GM23338 (cell line): ENCODE measurements around the gene PRKCH. TPM values are rescaled to one million over a fixed set of nuclear protein-coding genes. Genes with fewer than 3 reads are reported as not detected.

Experiments
- ATAC-seq: fragments of 200-7000 bp; cut with Tn5 transposase; 3 replicates; pipeline ENCODE4 v1.9.1; 2020
- DNase-seq: peaks from one replicate; pipeline ENCODE4 v3.0.0-alpha.2; 2015; ENCODE audit warnings: low spot score
- H2AFZ ChIP-seq: fragments of 200-600 bp; sonication (generic); 2 replicates; pipeline ENCODE4 v1.8.0; 2016; ENCODE audit warnings: antibody characterized with exemption, mild to moderate bottlenecking, moderate library complexity
- H3F3A ChIP-seq: fragments of 200-600 bp; sonication (generic); replicated peaks from 2 replicates; pipeline ENCODE4 v1.8.0; 2017; ENCODE audit warnings: antibody characterized with exemption, mixed run types, low read depth
- H3K27ac ChIP-seq: fragments of 200-600 bp; sonication (generic); 2 replicates; pipeline ENCODE4 v1.6.1; 2016; ENCODE audit warnings: low read depth
- H3K27me3 ChIP-seq: fragments of 200-600 bp; sonication (generic); 2 replicates; pipeline ENCODE4 v1.8.0; 2016; ENCODE audit warnings: mild to moderate bottlenecking, mixed run types, moderate library complexity; ENCODE audit not compliant: insufficient read depth
- H3K36me3 ChIP-seq: fragments of 200-600 bp; sonication (generic); 2 replicates; pipeline ENCODE4 v1.8.0; 2016; ENCODE audit warnings: mild to moderate bottlenecking; ENCODE audit not compliant: insufficient read depth
- H3K4me1 ChIP-seq: fragments of 200-600 bp; sonication (generic); 2 replicates; pipeline ENCODE4 v1.8.0; 2016; ENCODE audit warnings: mild to moderate bottlenecking, moderate library complexity; ENCODE audit not compliant: insufficient read depth
- H3K4me2 ChIP-seq: fragments of 200-600 bp; sonication (generic); 2 replicates; pipeline ENCODE4 v1.7.1; 2017; ENCODE audit warnings: mixed run types
- H3K4me3 ChIP-seq: fragments of 200-600 bp; sonication (generic); 2 replicates; pipeline ENCODE4 v1.6.1; 2016; ENCODE audit warnings: mixed run types
- H3K79me2 ChIP-seq: fragments of 200-600 bp; sonication (generic); replicated peaks from 2 replicates; pipeline ENCODE4 v1.8.0; 2017; ENCODE audit warnings: mild to moderate bottlenecking; ENCODE audit not compliant: insufficient read depth
- H3K9me2 ChIP-seq: fragments of 200-600 bp; sonication (generic); 2 replicates; pipeline ENCODE4 v1.8.0; 2017; ENCODE audit not compliant: insufficient read depth
- H4K20me1 ChIP-seq: fragments of 200-600 bp; sonication (generic); replicated peaks from 2 replicates; pipeline ENCODE4 v1.8.0; 2017; ENCODE audit warnings: mild to moderate bottlenecking; ENCODE audit not compliant: insufficient read depth
- H3K27ac Mint-ChIP-seq: 2 replicates; pipeline ENCODE4 v1.8.0; 2020; ENCODE audit warnings: inconsistent platforms, mild to moderate bottlenecking, moderate library complexity, mixed read lengths
- H3K27me3 Mint-ChIP-seq: 3 replicates; pipeline ENCODE4 v1.8.0; 2022; ENCODE audit warnings: low read depth, mild to moderate bottlenecking, moderate library complexity, mixed read lengths, inconsistent platforms; ENCODE audit not compliant: insufficient read depth, poor library complexity
- H3K36me3 Mint-ChIP-seq: 3 replicates; pipeline ENCODE4 v1.8.0; 2021; ENCODE audit warnings: low read depth, mild to moderate bottlenecking, inconsistent platforms, moderate library complexity, mixed read lengths
- H3K4me1 Mint-ChIP-seq: 3 replicates; pipeline ENCODE4 v1.8.0; 2020; ENCODE audit warnings: mild to moderate bottlenecking, inconsistent platforms, mixed read lengths
- H3K4me3 Mint-ChIP-seq: 3 replicates; pipeline ENCODE4 v1.8.0; 2021; ENCODE audit warnings: moderate library complexity, mild to moderate bottlenecking, inconsistent platforms, mixed read lengths
- H3K9me3 Mint-ChIP-seq: 3 replicates; pipeline ENCODE4 v1.8.0; 2020; ENCODE audit warnings: moderate library complexity, mild to moderate bottlenecking, inconsistent platforms, mixed read lengths
- CREB1 ChIP-seq: fragments of 250-450 bp; sonication (Bioruptor Pico); IDR thresholded peaks from 2 replicates; pipeline ENCODE4 v1.5.0; 2020; ENCODE audit warnings: low read depth, mild to moderate bottlenecking, moderate library complexity
- EZH2phosphoT487 ChIP-seq: fragments of 200-600 bp; sonication (generic); IDR thresholded peaks from one replicate; pipeline ENCODE4 v1.8.1; 2018; ENCODE audit warnings: antibody characterized with exemption; ENCODE audit not compliant: unreplicated experiment
- JUNB ChIP-seq: IDR thresholded peaks from one replicate; pipeline ENCODE4 v1.6.1; 2016; ENCODE audit warnings: antibody characterized with exemption; ENCODE audit not compliant: unreplicated experiment
- NANOG ChIP-seq: IDR thresholded peaks from 2 replicates; pipeline ENCODE4 v1.6.1; 2016; ENCODE audit warnings: antibody characterized with exemption, borderline replicate concordance
- POLR2AphosphoS5 ChIP-seq: IDR thresholded peaks from 2 replicates; pipeline ENCODE4 v1.6.1; 2016; ENCODE audit warnings: antibody characterized with exemption, low read depth
- STAT1 ChIP-seq: IDR thresholded peaks from one replicate; pipeline ENCODE4 v1.6.1; 2016; ENCODE audit warnings: antibody characterized with exemption; ENCODE audit not compliant: unreplicated experiment
- ZNF114 ChIP-seq: fragments of 250-450 bp; sonication (Bioruptor Pico); IDR thresholded peaks from 2 replicates; pipeline ENCODE4 v1.5.0; 2020; ENCODE audit warnings: mild to moderate bottlenecking, moderate library complexity
- ZNF331 ChIP-seq: fragments of 250-450 bp; sonication (Bioruptor Pico); IDR thresholded peaks from 2 replicates; pipeline ENCODE4 v1.5.0; 2020; ENCODE audit warnings: low read depth, mild to moderate bottlenecking, moderate library complexity
- polyA plus RNA-seq: library from polyadenylated mRNA; unstranded; fragments of >200 nt; fragmentation: Nextera tagmentation; extraction: Ambion mirVana; gene quantifications from 2 replicates; pipeline ENCODE4 v1.2.1, GENCODE V29; 2016
- total RNA-seq: library from RNA; depleted of rRNA; stranded (reverse); fragments of >200 nt; shearing (Covaris generic); gene quantifications from 2 replicates; pipeline ENCODE4 v1.2.3, GENCODE V29; 2014
- TF ChIP-seq, protein P1 (sequence below): IDR thresholded peaks from 2 replicates; pipeline ENCODE4 v1.6.1; 2016; ENCODE audit warnings: antibody characterized with exemption
- TF ChIP-seq, protein P2 (sequence below), 2 experiments: fragments of 200-600 bp in 1 of 2; sonication (generic) in 1 of 2; conservative IDR thresholded peaks; 2 replicates each; pipeline versions ENCODE4 v1.5.1 to v1.6.1; 2016 to 2017; ENCODE audit warnings: antibody characterized with exemption in 2 of 2, low read depth in 2 of 2, mild to moderate bottlenecking in 2 of 2, moderate library complexity in 1 of 2
- TF ChIP-seq, protein P3 (sequence below): fragments of 250-450 bp; sonication (Bioruptor Pico); IDR thresholded peaks from 2 replicates; pipeline ENCODE4 v1.5.0; 2020; ENCODE audit warnings: mild to moderate bottlenecking, moderate library complexity

The PRKCH gene
- total and polyA plus RNA-seq, 2 experiments from 2014 or later = 5.4 to 10.1 TPM

DNA sequence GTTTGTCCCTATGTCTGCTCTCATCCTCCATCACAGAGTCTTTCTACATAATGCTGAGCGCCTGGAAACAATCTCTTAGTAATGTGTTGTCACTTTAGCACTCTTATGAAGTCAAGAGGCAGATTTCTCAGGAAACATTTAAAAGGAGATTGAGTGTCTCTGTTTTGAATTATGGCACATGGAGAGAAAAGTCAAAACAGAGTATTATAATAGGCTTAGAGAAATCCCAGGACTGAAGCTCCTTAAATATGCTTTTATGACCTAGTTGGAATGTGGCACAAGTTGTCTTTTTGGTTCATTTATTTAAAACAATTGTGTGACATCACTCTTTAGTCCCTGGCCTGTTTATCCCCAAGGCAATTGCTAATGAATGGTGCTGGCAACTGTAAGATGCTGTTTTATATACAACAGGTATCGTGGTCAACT, 256.1 kb downstream of the PRKCH start:
- H3K36me3 Mint-ChIP-seq = no peaks in the 10 kb centered on the region
- ATAC-seq (no peak), DNase-seq (no peak)
- Histone ChIP-seq H2AFZ (no peak overlapping the region; the same call in 1 of the 2 replicates), H3K4me2 (no peak overlapping the region), H3K9me2 (no peaks in the 10 kb centered on the region), H4K20me1 (no peaks in the 10 kb centered on the region), H3K27me3 (no peaks in the 10 kb centered on the region), H3K27ac (no peak overlapping the region), H3K79me2 (no peaks in the 10 kb centered on the region), H3K4me1 (no peaks in the 10 kb centered on the region), H3F3A (no peaks in the 10 kb centered on the region), H3K4me3 (no peak overlapping the region), H3K36me3 (no peaks in the 10 kb centered on the region)
- no peak for TF ChIP-seq ZNF114 (CRISPR knock-in tag)
- TF ChIP-seq, protein P1, sequence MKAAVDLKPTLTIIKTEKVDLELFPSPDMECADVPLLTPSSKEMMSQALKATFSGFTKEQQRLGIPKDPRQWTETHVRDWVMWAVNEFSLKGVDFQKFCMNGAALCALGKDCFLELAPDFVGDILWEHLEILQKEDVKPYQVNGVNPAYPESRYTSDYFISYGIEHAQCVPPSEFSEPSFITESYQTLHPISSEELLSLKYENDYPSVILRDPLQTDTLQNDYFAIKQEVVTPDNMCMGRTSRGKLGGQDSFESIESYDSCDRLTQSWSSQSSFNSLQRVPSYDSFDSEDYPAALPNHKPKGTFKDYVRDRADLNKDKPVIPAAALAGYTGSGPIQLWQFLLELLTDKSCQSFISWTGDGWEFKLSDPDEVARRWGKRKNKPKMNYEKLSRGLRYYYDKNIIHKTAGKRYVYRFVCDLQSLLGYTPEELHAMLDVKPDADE = no peak
- TF ChIP-seq, protein P2, sequence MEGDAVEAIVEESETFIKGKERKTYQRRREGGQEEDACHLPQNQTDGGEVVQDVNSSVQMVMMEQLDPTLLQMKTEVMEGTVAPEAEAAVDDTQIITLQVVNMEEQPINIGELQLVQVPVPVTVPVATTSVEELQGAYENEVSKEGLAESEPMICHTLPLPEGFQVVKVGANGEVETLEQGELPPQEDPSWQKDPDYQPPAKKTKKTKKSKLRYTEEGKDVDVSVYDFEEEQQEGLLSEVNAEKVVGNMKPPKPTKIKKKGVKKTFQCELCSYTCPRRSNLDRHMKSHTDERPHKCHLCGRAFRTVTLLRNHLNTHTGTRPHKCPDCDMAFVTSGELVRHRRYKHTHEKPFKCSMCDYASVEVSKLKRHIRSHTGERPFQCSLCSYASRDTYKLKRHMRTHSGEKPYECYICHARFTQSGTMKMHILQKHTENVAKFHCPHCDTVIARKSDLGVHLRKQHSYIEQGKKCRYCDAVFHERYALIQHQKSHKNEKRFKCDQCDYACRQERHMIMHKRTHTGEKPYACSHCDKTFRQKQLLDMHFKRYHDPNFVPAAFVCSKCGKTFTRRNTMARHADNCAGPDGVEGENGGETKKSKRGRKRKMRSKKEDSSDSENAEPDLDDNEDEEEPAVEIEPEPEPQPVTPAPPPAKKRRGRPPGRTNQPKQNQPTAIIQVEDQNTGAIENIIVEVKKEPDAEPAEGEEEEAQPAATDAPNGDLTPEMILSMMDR (conservative IDR thresholded peaks at IDR 0.05; ENCODE audit: low read depth in 2 of 2) = no peak
- TF ChIP-seq POLR2AphosphoS5 = no peak
- TF ChIP-seq, protein P3, sequence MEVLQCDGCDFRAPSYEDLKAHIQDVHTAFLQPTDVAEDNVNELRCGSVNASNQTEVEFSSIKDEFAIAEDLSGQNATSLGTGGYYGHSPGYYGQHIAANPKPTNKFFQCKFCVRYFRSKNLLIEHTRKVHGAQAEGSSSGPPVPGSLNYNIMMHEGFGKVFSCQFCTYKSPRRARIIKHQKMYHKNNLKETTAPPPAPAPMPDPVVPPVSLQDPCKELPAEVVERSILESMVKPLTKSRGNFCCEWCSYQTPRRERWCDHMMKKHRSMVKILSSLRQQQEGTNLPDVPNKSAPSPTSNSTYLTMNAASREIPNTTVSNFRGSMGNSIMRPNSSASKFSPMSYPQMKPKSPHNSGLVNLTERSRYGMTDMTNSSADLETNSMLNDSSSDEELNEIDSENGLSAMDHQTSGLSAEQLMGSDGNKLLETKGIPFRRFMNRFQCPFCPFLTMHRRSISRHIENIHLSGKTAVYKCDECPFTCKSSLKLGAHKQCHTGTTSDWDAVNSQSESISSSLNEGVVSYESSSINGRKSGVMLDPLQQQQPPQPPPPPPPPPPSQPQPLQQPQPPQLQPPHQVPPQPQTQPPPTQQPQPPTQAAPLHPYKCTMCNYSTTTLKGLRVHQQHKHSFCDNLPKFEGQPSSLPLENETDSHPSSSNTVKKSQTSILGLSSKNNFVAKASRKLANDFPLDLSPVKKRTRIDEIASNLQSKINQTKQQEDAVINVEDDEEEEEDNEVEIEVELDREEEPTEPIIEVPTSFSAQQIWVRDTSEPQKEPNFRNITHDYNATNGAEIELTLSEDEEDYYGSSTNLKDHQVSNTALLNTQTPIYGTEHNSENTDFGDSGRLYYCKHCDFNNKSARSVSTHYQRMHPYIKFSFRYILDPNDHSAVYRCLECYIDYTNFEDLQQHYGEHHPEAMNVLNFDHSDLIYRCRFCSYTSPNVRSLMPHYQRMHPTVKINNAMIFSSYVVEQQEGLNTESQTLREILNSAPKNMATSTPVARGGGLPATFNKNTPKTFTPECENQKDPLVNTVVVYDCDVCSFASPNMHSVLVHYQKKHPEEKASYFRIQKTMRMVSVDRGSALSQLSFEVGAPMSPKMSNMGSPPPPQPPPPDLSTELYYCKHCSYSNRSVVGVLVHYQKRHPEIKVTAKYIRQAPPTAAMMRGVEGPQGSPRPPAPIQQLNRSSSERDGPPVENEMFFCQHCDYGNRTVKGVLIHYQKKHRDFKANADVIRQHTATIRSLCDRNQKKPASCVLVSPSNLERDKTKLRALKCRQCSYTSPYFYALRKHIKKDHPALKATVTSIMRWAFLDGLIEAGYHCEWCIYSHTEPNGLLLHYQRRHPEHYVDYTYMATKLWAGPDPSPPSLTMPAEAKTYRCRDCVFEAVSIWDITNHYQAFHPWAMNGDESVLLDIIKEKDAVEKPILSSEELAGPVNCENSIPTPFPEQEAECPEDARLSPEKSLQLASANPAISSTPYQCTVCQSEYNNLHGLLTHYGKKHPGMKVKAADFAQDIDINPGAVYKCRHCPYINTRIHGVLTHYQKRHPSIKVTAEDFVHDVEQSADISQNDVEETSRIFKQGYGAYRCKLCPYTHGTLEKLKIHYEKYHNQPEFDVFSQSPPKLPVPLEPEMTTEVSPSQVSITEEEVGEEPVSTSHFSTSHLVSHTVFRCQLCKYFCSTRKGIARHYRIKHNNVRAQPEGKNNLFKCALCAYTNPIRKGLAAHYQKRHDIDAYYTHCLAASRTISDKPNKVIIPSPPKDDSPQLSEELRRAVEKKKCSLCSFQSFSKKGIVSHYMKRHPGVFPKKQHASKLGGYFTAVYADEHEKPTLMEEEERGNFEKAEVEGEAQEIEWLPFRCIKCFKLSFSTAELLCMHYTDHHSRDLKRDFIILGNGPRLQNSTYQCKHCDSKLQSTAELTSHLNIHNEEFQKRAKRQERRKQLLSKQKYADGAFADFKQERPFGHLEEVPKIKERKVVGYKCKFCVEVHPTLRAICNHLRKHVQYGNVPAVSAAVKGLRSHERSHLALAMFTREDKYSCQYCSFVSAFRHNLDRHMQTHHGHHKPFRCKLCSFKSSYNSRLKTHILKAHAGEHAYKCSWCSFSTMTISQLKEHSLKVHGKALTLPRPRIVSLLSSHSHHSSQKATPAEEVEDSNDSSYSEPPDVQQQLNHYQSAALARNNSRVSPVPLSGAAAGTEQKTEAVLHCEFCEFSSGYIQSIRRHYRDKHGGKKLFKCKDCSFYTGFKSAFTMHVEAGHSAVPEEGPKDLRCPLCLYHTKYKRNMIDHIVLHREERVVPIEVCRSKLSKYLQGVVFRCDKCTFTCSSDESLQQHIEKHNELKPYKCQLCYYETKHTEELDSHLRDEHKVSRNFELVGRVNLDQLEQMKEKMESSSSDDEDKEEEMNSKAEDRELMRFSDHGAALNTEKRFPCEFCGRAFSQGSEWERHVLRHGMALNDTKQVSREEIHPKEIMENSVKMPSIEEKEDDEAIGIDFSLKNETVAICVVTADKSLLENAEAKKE (CRISPR knock-in tag) = no peak
- TF ChIP-seq NANOG = no peak
- no peak for TF ChIP-seq JUNB
- no peak for TF ChIP-seq ZNF331 (CRISPR knock-in tag)
- TF ChIP-seq STAT1 = no peak
- TF ChIP-seq EZH2phosphoT487 = no peak
- TF ChIP-seq CREB1 = no peak
- H3K9me3 Mint-ChIP-seq = no peaks in the 10 kb centered on the region
- H3K27ac Mint-ChIP-seq = no peak overlapping the region
- no peaks in the 10 kb centered on the region for H3K27me3 Mint-ChIP-seq
- H3K4me1 Mint-ChIP-seq = no peaks in the 10 kb centered on the region; the same call in 2 of the 3 replicates
- no peak overlapping the region for H3K4me3 Mint-ChIP-seq
